Measurements from ENCODE around the gene COA1.
"Not testable (repeated sequence)": the region's sequence is repeated elsewhere in the genome, so short reads cannot be mapped to it uniquely, and the experiment has no call there.

The COA1 gene

DNA sequence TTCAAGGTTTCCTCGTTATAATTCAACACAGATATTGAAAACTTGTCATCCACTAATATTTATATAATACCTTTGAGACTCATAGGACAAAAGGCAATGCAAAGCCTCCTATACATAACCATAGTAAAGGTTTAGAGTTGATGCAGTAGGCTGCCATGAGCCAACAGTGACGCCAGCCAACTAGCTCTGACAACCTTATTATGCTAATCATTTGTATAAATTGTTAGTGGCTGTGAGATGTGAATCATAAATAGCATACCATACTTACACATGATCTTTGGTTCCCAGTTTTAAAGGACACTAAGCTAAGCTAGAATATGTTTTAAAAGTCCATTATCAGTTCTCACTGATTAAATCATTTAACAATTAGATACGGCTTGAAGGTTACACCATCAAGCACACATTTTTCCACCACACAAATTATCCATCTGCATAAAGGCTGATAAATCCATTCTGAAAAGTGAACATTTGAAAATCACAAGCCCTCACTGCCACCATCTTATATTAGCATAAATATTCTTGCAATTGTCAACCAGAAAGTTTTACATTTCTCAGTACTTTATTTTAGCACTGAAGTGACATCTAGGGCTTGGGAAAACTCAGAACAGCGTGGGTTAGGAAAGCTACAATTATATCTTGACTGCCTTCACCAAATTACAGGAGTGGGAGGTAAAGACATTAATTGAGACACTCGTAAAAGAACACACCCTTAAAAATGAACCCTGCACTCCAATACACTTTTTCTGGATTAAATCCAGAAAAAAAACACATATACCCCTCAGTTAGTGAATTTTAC is 30.7 kb downstream of the COA1 start:
- Histone ChIP-seq H3K9ac (ENCODE audit: low read depth, low read length) (no peak overlapping the region), H3K27ac (ENCODE audit: low read depth, low read length) (no peak overlapping the region), H3K4me3 (ENCODE audit: low read length) (no peak overlapping the region), H3K9me3 (ENCODE audit: insufficient read depth, low read depth, low read length) (no peaks in the 10 kb centered on the region), H3K27me3 (ENCODE audit: insufficient read depth, low read length) (no peaks in the 10 kb centered on the region), H3K36me3 (ENCODE audit: insufficient read depth, low read length) (no peaks in the 10 kb centered on the region), H3K4me1 (ENCODE audit: insufficient read depth, low read length) (peaks cover 45% of the 10 kb centered on the region)
- 89% methylated on average over 4 of the region's 5 CpGs for WGBS

DNA sequence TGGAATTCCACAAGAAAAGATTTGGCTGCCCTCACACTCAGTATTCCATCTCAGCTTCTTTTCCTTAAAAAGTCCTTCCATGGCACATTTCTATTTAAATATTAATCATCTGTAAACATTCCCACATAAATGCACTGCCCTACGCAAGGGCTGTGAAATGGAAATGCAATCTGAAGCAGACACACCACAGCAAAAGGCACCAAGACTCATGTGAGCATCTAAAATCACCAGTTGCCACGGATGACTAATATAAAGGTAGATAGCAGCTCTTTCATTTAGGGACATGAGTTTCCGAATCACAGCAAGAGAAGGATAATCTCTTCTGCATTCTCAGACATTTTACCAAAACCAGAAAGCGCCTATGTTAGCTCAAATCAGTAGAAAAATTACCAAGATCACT is 31.6 kb downstream of the COA1 start:
- Histone ChIP-seq H3K27me3 (ENCODE audit: insufficient read depth, low read length) (no peaks in the 10 kb centered on the region), H3K27ac (ENCODE audit: low read depth, low read length) (no peak overlapping the region), H3K4me3 (ENCODE audit: low read length) (no peak overlapping the region), H3K4me1 (ENCODE audit: insufficient read depth, low read length) (peaks cover 48% of the 10 kb centered on the region), H3K36me3 (ENCODE audit: insufficient read depth, low read length) (no peaks in the 10 kb centered on the region), H3K9me3 (ENCODE audit: insufficient read depth, low read depth, low read length) (no peaks in the 10 kb centered on the region), H3K9ac (ENCODE audit: low read depth, low read length) (no peak overlapping the region)
- 89% methylated on average over 4 of the region's 4 CpGs for WGBS

DNA sequence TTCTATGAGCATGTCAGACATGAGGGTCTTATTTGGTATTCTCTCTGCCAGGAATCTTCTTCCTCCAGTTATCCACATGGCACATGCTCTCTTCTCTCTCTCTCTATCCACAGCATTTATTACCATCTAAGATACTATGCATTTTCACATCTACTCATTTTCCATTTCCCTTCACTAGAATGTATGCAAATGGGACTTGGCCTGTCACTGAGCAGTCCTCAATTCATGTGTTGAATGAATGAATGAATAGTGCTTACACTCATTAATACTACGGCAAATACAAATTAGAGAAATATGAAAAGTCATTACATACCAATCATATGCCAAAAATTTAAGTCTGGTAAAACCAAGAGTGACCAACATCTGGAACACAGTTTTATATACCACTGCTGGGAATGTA is 34.0 kb downstream of the COA1 start:
- Histone ChIP-seq H3K36me3 (ENCODE audit: insufficient read depth, low read length) (no peaks in the 10 kb centered on the region), H3K4me3 (ENCODE audit: low read length) (no peak overlapping the region), H3K27ac (ENCODE audit: low read depth, low read length) (no peak overlapping the region), H3K4me1 (ENCODE audit: insufficient read depth, low read length) (peaks cover 34% of the 10 kb centered on the region), H3K9me3 (ENCODE audit: insufficient read depth, low read depth, low read length) (no peaks in the 10 kb centered on the region), H3K9ac (ENCODE audit: low read depth, low read length) (no peak overlapping the region), H3K27me3 (ENCODE audit: insufficient read depth, low read length) (no peaks in the 10 kb centered on the region)
- WGBS: 100% methylated on average over 1 of the region's 1 CpG

DNA sequence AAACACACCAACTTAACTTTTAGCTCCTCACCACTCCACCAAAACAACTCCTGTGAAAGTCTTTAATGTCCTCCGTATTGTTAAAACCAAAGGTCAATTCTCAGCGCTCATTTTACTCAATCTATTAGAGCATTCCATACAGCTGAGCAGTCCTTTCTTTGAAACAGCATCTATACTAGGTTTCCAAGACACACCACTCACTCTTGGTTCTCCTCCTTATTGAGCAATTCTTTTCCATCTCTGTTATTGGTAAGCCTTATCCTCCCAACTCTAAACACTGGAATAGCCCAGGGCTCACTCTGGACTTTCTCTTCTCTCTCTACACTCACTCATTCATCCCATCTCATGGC is 34.9 kb downstream of the COA1 start:
- 91% methylated on average over 2 of the region's 2 CpGs for WGBS
- Histone ChIP-seq H3K4me3 (ENCODE audit: low read length) (no peak overlapping the region), H3K9ac (ENCODE audit: low read depth, low read length) (no peak overlapping the region), H3K4me1 (ENCODE audit: insufficient read depth, low read length) (peaks cover 34% of the 10 kb centered on the region), H3K27ac (ENCODE audit: low read depth, low read length) (no peak overlapping the region), H3K27me3 (ENCODE audit: insufficient read depth, low read length) (no peaks in the 10 kb centered on the region), H3K36me3 (ENCODE audit: insufficient read depth, low read length) (no peaks in the 10 kb centered on the region), H3K9me3 (ENCODE audit: insufficient read depth, low read depth, low read length) (no peaks in the 10 kb centered on the region)

DNA sequence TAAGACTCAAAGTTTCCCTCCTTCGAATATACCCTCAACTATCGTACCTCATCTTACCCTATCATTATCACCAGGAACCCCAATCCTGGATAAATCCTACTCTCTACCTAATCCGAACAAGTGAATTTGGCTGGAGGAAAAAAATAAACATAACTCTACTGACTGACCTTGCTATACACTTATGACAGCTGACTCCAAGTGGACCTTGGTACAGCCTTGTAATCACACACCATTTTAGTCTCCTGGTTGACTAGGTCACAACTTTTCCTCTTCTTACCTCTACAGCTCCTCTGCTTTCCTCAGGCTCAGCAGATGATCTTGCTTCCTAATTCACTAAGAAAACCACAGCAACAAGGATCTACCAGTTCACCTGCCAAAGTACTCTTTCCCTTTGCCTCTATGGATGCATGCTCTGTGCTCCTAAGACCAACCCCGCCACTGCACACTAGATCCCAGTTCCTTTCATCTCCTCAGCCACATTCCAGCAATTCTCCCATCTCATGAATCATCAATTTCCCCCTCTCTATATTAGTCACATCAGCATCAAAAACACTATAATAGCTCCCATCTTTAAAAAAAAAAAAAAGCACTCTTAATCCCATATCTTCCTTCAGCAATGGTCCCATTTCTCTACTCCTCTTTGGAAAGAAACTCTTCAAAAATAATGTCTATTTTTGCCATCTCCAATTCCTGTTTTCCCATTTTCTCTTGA is 35.5 kb downstream of the COA1 start:
- no peak overlapping the region for H3K9ac ChIP-seq (ENCODE audit: low read depth, low read length)
- H3K9me3 ChIP-seq (ENCODE audit: insufficient read depth, low read depth, low read length): no peaks in the 10 kb centered on the region
- H3K36me3 ChIP-seq (ENCODE audit: insufficient read depth, low read length): no peaks in the 10 kb centered on the region
- H3K27ac ChIP-seq (ENCODE audit: low read depth, low read length): no peak overlapping the region
- H3K4me1 ChIP-seq (ENCODE audit: insufficient read depth, low read length): peaks cover 34% of the 10 kb centered on the region
- no peaks in the 10 kb centered on the region for H3K27me3 ChIP-seq (ENCODE audit: insufficient read depth, low read length)
- no peak overlapping the region for H3K4me3 ChIP-seq (ENCODE audit: low read length)
- 96% methylated on average over 4 of the region's 4 CpGs for WGBS

DNA sequence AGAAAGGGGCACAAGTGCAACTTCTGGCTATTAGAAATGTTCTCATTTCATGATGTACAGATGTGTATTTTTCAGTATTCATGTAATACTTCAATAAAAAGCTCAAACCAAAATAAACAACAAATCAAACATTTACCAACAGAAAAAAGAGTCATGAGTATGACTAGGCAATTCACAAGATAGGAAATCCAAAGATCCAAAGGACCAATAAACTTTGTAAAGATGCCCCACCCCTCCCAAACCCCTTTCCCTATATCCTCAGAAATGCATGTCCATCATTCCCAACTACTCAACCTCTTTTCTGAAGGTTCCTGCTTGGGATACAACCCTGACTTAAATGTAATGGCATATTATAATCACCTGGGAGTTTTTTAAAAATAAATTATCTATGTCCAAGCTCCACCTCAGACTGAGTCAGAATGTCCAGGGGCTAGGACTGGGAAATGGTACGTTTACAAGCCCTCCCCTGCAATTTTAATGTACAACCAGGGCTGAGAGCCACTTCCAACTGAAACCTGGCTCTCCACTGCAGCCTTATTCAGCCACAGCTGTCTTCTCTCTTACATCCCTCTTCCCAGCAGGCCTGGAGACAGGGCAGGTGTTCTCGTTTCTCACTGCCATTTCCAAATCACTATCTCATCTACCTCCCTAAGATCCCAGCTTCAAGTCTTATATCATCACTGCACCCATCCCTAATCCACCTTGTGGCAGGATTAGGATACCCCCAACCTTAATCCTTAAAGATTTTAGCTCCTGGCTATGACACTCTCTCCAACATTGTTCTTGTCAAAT is 36.5 kb downstream of the COA1 start:
- WGBS: 89% methylated on average over 2 of the region's 2 CpGs
- H3K9me3 ChIP-seq (ENCODE audit: insufficient read depth, low read depth, low read length): no peaks in the 10 kb centered on the region
- H3K9ac ChIP-seq (ENCODE audit: low read depth, low read length): no peak overlapping the region
- H3K36me3 ChIP-seq (ENCODE audit: insufficient read depth, low read length): no peaks in the 10 kb centered on the region
- no peak overlapping the region for H3K27ac ChIP-seq (ENCODE audit: low read depth, low read length)
- H3K4me3 ChIP-seq (ENCODE audit: low read length): no peak overlapping the region
- no peaks in the 10 kb centered on the region for H3K27me3 ChIP-seq (ENCODE audit: insufficient read depth, low read length)
- peaks cover 24% of the 10 kb centered on the region; the same call in 1 of the 2 replicates for H3K4me1 ChIP-seq (ENCODE audit: insufficient read depth, low read length)

DNA sequence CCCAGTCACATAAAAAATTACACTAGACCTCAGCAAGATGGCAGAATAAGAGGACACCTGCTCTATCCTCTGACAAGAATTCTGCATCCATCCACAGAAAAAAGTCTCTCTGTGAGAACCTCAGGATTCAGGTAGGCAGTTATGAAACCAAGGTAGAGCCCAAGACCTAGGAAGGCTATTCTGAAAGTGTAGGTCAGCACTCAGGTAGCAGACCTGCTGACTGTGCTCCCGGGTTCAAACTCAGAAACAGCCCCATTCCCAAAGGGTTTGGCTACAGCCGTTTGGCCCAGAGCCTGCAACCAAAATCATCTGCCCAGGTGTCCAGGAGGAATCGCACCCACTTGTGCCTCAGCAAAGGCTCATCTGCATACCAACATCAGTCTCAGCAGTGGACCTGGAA is 37.7 kb downstream of the COA1 start:
- no peak overlapping the region for H3K4me3 ChIP-seq (ENCODE audit: low read length)
- no peaks in the 10 kb centered on the region for H3K36me3 ChIP-seq (ENCODE audit: insufficient read depth, low read length)
- peaks cover 21% of the 10 kb centered on the region; the same call in 1 of the 2 replicates for H3K4me1 ChIP-seq (ENCODE audit: insufficient read depth, low read length)
- H3K27me3 ChIP-seq (ENCODE audit: insufficient read depth, low read length): no peaks in the 10 kb centered on the region
- H3K9me3 ChIP-seq (ENCODE audit: insufficient read depth, low read depth, low read length): no peaks in the 10 kb centered on the region
- WGBS: 92% methylated on average over 3 of the region's 3 CpGs
- no peak overlapping the region for H3K9ac ChIP-seq (ENCODE audit: low read depth, low read length)
- no peak overlapping the region for H3K27ac ChIP-seq (ENCODE audit: low read depth, low read length)

DNA sequence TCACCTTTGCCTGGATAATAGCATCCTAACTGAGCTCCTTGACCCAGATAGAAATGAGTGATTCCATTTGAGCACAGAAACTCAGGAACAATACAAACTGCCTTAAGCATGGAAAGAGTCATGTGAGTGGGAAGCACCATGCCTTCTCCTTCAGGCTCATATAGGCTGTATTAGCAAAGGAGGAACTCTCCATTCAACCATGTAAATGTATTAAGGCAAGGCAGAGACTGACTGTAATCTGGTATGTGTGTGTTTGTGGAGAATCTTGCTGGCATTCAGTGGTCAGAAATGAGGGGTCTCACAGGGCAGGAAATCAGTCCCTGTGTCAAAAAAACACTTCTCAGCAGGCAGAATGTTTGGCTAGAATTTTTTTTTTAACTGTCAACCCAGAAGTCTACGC is 40.2 kb downstream of the COA1 start:
- Histone ChIP-seq H3K4me3 (ENCODE audit: low read length) (no peak overlapping the region), H3K9me3 (ENCODE audit: insufficient read depth, low read depth, low read length) (0 out of 2 replicates have a peak, but pooled peaks cover 4% of the 10 kb centered on the region), H3K36me3 (ENCODE audit: insufficient read depth, low read length) (no peaks in the 10 kb centered on the region), H3K9ac (ENCODE audit: low read depth, low read length) (no peak overlapping the region), H3K27me3 (ENCODE audit: insufficient read depth, low read length) (no peaks in the 10 kb centered on the region), H3K27ac (ENCODE audit: low read depth, low read length) (no peak overlapping the region), H3K4me1 (ENCODE audit: insufficient read depth, low read length) (peaks cover 8% of the 10 kb centered on the region; the same call in 1 of the 2 replicates)
- 90% methylated on average over 1 of the region's 1 CpG for WGBS

DNA sequence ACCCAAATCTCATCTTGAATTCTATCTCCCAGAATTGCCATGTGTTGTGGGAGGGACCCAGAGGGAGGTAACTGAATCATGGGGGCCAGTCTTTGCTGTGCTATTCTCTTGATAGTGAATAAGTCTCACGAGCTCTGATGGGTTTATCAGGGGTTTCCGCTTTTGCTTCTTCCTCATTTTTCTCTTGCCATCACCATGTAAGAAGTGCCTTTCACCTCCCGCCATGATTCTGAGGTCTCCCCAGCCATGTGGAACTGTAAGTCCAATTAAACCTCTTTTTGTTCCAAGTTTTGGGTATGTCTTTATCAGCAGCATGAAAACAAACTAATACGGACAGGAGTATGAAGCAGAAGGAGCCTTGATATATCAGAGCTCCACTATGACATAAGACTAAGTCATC is 41.5 kb downstream of the COA1 start:
- H3K4me3 ChIP-seq (ENCODE audit: low read length); H3K9ac ChIP-seq (ENCODE audit: low read depth, low read length); H3K4me1 ChIP-seq (ENCODE audit: insufficient read depth, low read length); H3K9me3 ChIP-seq (ENCODE audit: insufficient read depth, low read depth, low read length); H3K27me3 ChIP-seq (ENCODE audit: insufficient read depth, low read length); H3K27ac ChIP-seq (ENCODE audit: low read depth, low read length); H3K36me3 ChIP-seq (ENCODE audit: insufficient read depth, low read length): not testable (repeated sequence)
- WGBS: 90% methylated on average over 4 of the region's 4 CpGs

DNA sequence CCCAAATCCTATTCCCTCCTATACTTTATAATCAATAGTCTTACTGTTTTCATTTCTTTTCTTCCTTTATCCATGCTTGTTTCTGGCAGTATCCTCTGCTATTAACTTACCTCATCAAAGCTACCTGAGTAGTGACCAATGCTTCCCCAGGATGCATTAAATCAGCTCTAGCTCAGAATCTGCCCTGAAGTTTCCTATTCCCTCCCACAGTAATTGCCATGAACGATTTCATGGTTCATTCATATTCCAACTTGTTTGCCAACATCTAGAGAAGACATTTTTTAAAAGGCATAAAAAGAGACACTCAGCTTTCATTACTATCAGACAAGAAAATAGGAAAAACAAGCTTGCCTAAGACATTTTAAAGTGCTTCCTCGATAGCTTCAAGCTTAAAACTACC is 42.3 kb downstream of the COA1 start:
- no peaks in the 10 kb centered on the region for H3K27me3 ChIP-seq (ENCODE audit: insufficient read depth, low read length)
- no peak overlapping the region for H3K4me3 ChIP-seq (ENCODE audit: low read length)
- 94% methylated on average over 2 of the region's 2 CpGs for WGBS
- H3K9ac ChIP-seq (ENCODE audit: low read depth, low read length): no peak overlapping the region
- no peaks in the 10 kb centered on the region for H3K36me3 ChIP-seq (ENCODE audit: insufficient read depth, low read length)
- no peak overlapping the region for H3K27ac ChIP-seq (ENCODE audit: low read depth, low read length)
- no peaks in the 10 kb centered on the region for H3K4me1 ChIP-seq (ENCODE audit: insufficient read depth, low read length)
- 0 out of 2 replicates have a peak, but pooled peaks cover 4% of the 10 kb centered on the region for H3K9me3 ChIP-seq (ENCODE audit: insufficient read depth, low read depth, low read length)

DNA sequence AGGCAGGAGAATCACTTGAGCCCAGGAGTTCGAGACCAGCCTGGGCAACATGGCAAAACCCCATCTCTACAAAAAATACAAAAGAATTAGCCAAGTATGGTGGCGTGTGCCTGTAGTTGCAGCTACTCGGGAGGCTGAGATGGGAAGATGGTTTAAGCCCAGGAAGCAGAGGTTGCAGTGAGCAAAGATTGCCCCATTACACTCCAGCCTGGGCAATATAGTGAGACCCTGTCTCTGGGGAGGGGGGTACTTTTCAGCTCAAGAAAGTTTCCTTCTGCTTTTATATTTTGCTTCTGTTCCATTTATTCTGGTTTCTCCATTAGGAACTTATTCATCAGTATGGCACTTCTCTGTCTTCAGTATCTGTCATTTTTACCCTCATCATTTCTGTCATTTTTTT is 48.6 kb downstream of the COA1 start:
- Histone ChIP-seq H3K4me3 (ENCODE audit: low read length) (no peak overlapping the region), H3K9me3 (ENCODE audit: insufficient read depth, low read depth, low read length) (peaks cover 4% of the 10 kb centered on the region; the same call in 1 of the 2 replicates), H3K27ac (ENCODE audit: low read depth, low read length) (no peak overlapping the region), H3K36me3 (ENCODE audit: insufficient read depth, low read length) (no peaks in the 10 kb centered on the region), H3K4me1 (ENCODE audit: insufficient read depth, low read length) (no peaks in the 10 kb centered on the region), H3K9ac (ENCODE audit: low read depth, low read length) (no peak overlapping the region), H3K27me3 (ENCODE audit: insufficient read depth, low read length) (no peaks in the 10 kb centered on the region)
- WGBS: 98% methylated on average over 3 of the region's 3 CpGs
